Thyroid gland (tissue), 4 donors: ENCODE data around the gene NISCH. TPM values are rescaled to one million over a fixed set of nuclear protein-coding genes. Genes with fewer than 3 reads are reported as not detected.
A peak's percentile ranks its signal among the peaks of the same experiment; 100 is the strongest.

Experiments
- DNase-seq, 2 donors: peaks; one replicate each; pipeline ENCODE4 v3.0.0-alpha.2; 2019
- H3K27ac ChIP-seq, 3 donors: fragments of 200-600 bp; sonication (generic); 1 replicate in 2 of 3; 2 replicates in 1 of 3; pipeline ENCODE4 v1.5.1; 2016 to 2019; ENCODE audit warnings: mild to moderate bottlenecking in 1 of 3, moderate library complexity in 1 of 3
- H3K27me3 ChIP-seq: fragments of 200-600 bp; sonication (generic); one replicate; pipeline ENCODE4 v1.5.1; 2019
- H3K36me3 ChIP-seq, 2 donors: fragments of 200-600 bp; sonication (generic); one replicate each; pipeline ENCODE4 v1.5.1; 2016 to 2019
- H3K4me1 ChIP-seq, 2 donors: fragments of 200-600 bp; sonication (generic); one replicate each; pipeline ENCODE4 v1.5.1; 2017 to 2019
- H3K4me3 ChIP-seq, 3 donors: fragments of 200-600 bp; sonication (generic); replicated peaks in 1 of 3; 1 replicate in 2 of 3; 2 replicates in 1 of 3; pipeline ENCODE4 v1.5.1; 2016; ENCODE audit warnings: mild to moderate bottlenecking in 1 of 3
- H3K9me3 ChIP-seq: fragments of 200-600 bp; sonication (generic); one replicate; pipeline ENCODE4 v1.5.1; 2017
- POLR2A ChIP-seq, 2 donors: fragments of 450-650 bp; IDR thresholded peaks; one replicate each; pipeline ENCODE4 v1.6.1; 2017; ENCODE audit warnings: antibody characterized with exemption in 2 of 2, mild to moderate bottlenecking in 2 of 2, moderate library complexity in 1 of 2
- WGBS, 2 donors: methylation state at CpG; one replicate each; pipeline ENCODE4 v1.1.5; 2017; 5-methylcytosine and 5-hydroxymethylcytosine counted together
- intact Hi-C: fragments of 100-400 bp; cut with DNase I; formaldehyde crosslinking; loops from one replicate; pipeline ENCODE4 v1.15.1; 2023
- total RNA-seq, 4 donors: library from RNA; depleted of rRNA; stranded (reverse); fragments of >200 nt; gene quantifications; one replicate each; pipeline ENCODE4 v1.2.3, GENCODE V29; 2016
- TF ChIP-seq, protein P1 (sequence below), 6 experiments: fragments of 200-600 bp in 3 of 6; fragments of 450-650 bp in 3 of 6; sonication (generic) in 3 of 6; IDR thresholded peaks; one replicate each; pipeline ENCODE4 v1.5.1; 2016 to 2019; ENCODE audit warnings: antibody characterized with exemption in 6 of 6, mild to moderate bottlenecking in 2 of 6, inconsistent platforms in 1 of 6, moderate library complexity in 1 of 6

NISCH gene
- total RNA-seq, 4 donors from 2014 or later = 71.8 to 88.2 (median 86.2) TPM

- TF ChIP-seq, protein P1, sequence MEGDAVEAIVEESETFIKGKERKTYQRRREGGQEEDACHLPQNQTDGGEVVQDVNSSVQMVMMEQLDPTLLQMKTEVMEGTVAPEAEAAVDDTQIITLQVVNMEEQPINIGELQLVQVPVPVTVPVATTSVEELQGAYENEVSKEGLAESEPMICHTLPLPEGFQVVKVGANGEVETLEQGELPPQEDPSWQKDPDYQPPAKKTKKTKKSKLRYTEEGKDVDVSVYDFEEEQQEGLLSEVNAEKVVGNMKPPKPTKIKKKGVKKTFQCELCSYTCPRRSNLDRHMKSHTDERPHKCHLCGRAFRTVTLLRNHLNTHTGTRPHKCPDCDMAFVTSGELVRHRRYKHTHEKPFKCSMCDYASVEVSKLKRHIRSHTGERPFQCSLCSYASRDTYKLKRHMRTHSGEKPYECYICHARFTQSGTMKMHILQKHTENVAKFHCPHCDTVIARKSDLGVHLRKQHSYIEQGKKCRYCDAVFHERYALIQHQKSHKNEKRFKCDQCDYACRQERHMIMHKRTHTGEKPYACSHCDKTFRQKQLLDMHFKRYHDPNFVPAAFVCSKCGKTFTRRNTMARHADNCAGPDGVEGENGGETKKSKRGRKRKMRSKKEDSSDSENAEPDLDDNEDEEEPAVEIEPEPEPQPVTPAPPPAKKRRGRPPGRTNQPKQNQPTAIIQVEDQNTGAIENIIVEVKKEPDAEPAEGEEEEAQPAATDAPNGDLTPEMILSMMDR (IDR thresholded peaks at IDR 0.05) = no peak
- TF ChIP-seq POLR2A (IDR thresholded peaks at IDR 0.05) = no peak
- no peak for DNase-seq
- peak overlapping the region in 1 of 3 donors; percentile 96 for H3K4me3 ChIP-seq
- no peaks in the 10 kb centered on the region for H3K9me3 ChIP-seq
- intact Hi-C loops = loop anchor here (10.0 kb wide), 1 partner anchor 174 kb away; the partner anchor contains the start of gene TWF2
- H3K27ac ChIP-seq = no peak overlapping the region
- 93 to 96% methylated on average over 8 of the region's 8 CpGs for WGBS, 2 donors
- peaks cover 29 to 42% of the 10 kb centered on the region in 2 donors for H3K36me3 ChIP-seq
- H3K4me1 ChIP-seq = peaks cover 19 to 30% of the 10 kb centered on the region in 2 donors
- H3K27me3 ChIP-seq = no peaks in the 10 kb centered on the region
These were observed 46.9 kb upstream of the NISCH start for GRCh38 chr3:52408466-52408865.

GRCh38 chr3:52415800-52416199 lies 39.6 kb upstream of the NISCH start:
- Histone ChIP-seq H3K4me3 (no peak overlapping the region), H3K4me1 (peaks cover 10 to 15% of the 10 kb centered on the region in 2 donors), H3K9me3 (no peaks in the 10 kb centered on the region), H3K27me3 (no peaks in the 10 kb centered on the region), H3K36me3 (no peaks in the 10 kb centered on the region), H3K27ac (no peak overlapping the region)
- WGBS, 2 donors = 93 to 94% methylated on average over 3 of the region's 3 CpGs
- TF ChIP-seq POLR2A (IDR thresholded peaks at IDR 0.05) = no peak
- TF ChIP-seq, protein P1 (IDR thresholded peaks at IDR 0.05) = no peak
- DNase-seq = no peak
- intact Hi-C loops = no loop called here

- Histone ChIP-seq H3K4me1 (no peaks in the 10 kb centered on the region), H3K4me3 (no peak overlapping the region), H3K36me3 (no peaks in the 10 kb centered on the region), H3K27me3 (no peaks in the 10 kb centered on the region), H3K27ac (no peak overlapping the region), H3K9me3 (no peaks in the 10 kb centered on the region)
- TF ChIP-seq POLR2A (IDR thresholded peaks at IDR 0.05) = no peak
- TF ChIP-seq, protein P1 (IDR thresholded peaks at IDR 0.05) = no peak
- 69 to 92% methylated on average over 2 of the region's 2 CpGs for WGBS, 2 donors
- intact Hi-C loops = no loop called here
- no peak for DNase-seq
These were observed 35.0 kb upstream of the NISCH start for GRCh38 chr3:52420388-52420787.

- DNase-seq = no peak
- intact Hi-C loops = no loop called here
- Histone ChIP-seq H3K4me1 (no peaks in the 10 kb centered on the region), H3K27ac (no peak overlapping the region), H3K9me3 (no peaks in the 10 kb centered on the region), H3K27me3 (no peaks in the 10 kb centered on the region), H3K4me3 (no peak overlapping the region), H3K36me3 (no peaks in the 10 kb centered on the region)
- 81 to 90% methylated on average over 3 of the region's 3 CpGs for WGBS, 2 donors
- TF ChIP-seq, protein P1 (IDR thresholded peaks at IDR 0.05) = no peak
- TF ChIP-seq POLR2A (IDR thresholded peaks at IDR 0.05) = no peak
These were observed 32.7 kb upstream of the NISCH start for GRCh38 chr3:52422669-52423068.

- Histone ChIP-seq H3K27ac (no peak overlapping the region), H3K27me3 (no peaks in the 10 kb centered on the region)
These were observed 32.2 kb upstream of the NISCH start for GRCh38 chr3:52423173-52423572.

More at GRCh38 chr3:52423173-52423572, 32.2 kb upstream of the NISCH start:
- intact Hi-C loops = no loop called here
- H3K4me3 ChIP-seq = no peak overlapping the region
- no peaks in the 10 kb centered on the region for H3K9me3 ChIP-seq
- H3K4me1 ChIP-seq = no peaks in the 10 kb centered on the region
- DNase-seq = no peak
- WGBS, 2 donors = 49 to 55% methylated on average over 5 of the region's 5 CpGs
- H3K36me3 ChIP-seq = no peaks in the 10 kb centered on the region
- TF ChIP-seq, protein P1 (IDR thresholded peaks at IDR 0.05) = no peak
- no peak for TF ChIP-seq POLR2A (IDR thresholded peaks at IDR 0.05)
